ENCODE data around the gene SPOUT1.

GRCh38 chr9:128773049-128773448 lies 56.5 kb downstream of the SPOUT1 start:
- TF ChIP-seq CTCF (IDR thresholded peaks at IDR 0.05; ENCODE audit: low read depth, low read length) (no peak), POLR2A (IDR thresholded peaks at IDR 0.05; ENCODE audit: extremely low read depth, insufficient read length) (no peak), MYC (IDR thresholded peaks at IDR 0.05; ENCODE audit: low read depth, low read length) (no peak)

All from NB4 (cell line).